A673 (cell line): Measurements from ENCODE around the gene OAS2. TPM values are rescaled to one million over a fixed set of nuclear protein-coding genes. Genes with fewer than 3 reads are reported as not detected.

Source experiments
- BruUV-seq: library from RNA; stranded (reverse); fragments of 400-500 nt; replicated peaks from 2 replicates; lab custom pipeline; 2021; lab: Mats Ljungman, UMichigan
- CTCF ChIA-PET: fragments of 300-600 bp; sonication (Branson Sonifier 250); formaldehyde crosslinking; loops from one replicate; lab custom pipeline; 2022; ENCODE audit warnings: antibody characterized with exemption; lab: Charles Lee
- POLR2A ChIA-PET: fragments of 300-600 bp; sonication (Branson Sonifier 250); formaldehyde crosslinking; loops from one replicate; lab custom pipeline; 2022; ENCODE audit warnings: antibody characterized with exemption; ENCODE audit not compliant: low non-redundant PET; lab: Charles Lee
- DNase-seq: peaks from one replicate; pipeline ENCODE4 v3.0.0-alpha.2; 2015; ENCODE audit warnings: low spot score
- H3K27ac ChIP-seq: fragments of 200-600 bp; sonication (generic); 2 replicates; pipeline ENCODE4 v1.5.1; 2016; ENCODE audit warnings: mixed run types, low read depth, mild to moderate bottlenecking, mixed read lengths, antibody characterized with exemption, low read length; ENCODE audit not compliant: poor library complexity, severe bottlenecking
- H3K27me3 ChIP-seq: fragments of 200-600 bp; sonication (generic); replicated peaks from 2 replicates; pipeline ENCODE4 v1.6.1; 2017; ENCODE audit warnings: mixed run types, low read depth, mild to moderate bottlenecking, mixed read lengths, antibody characterized with exemption, low read length; ENCODE audit not compliant: insufficient read depth, poor library complexity
- H3K36me3 ChIP-seq: fragments of 200-600 bp; sonication (generic); 2 replicates; pipeline ENCODE4 v1.6.1; 2016; ENCODE audit warnings: mixed run types, mild to moderate bottlenecking, mixed read lengths, antibody characterized with exemption, low read length; ENCODE audit not compliant: insufficient read depth, poor library complexity, severe bottlenecking
- H3K4me1 ChIP-seq: fragments of 200-600 bp; sonication (generic); 2 replicates; pipeline ENCODE4 v1.6.1; 2017; ENCODE audit warnings: mixed run types, mild to moderate bottlenecking, mixed read lengths, antibody characterized with exemption, low read length; ENCODE audit not compliant: insufficient read depth, poor library complexity, severe bottlenecking
- H3K4me3 ChIP-seq: fragments of 200-600 bp; sonication (generic); 2 replicates; pipeline ENCODE4 v1.5.1; 2016; ENCODE audit warnings: low read depth, mixed run types, mild to moderate bottlenecking, mixed read lengths, low read length; ENCODE audit not compliant: poor library complexity, severe bottlenecking
- H3K9me3 ChIP-seq: fragments of 200-600 bp; sonication (generic); 2 replicates; pipeline ENCODE4 v1.6.1; 2016; ENCODE audit warnings: mixed run types, low read depth, mild to moderate bottlenecking, mixed read lengths, antibody characterized with exemption, low read length; ENCODE audit not compliant: poor library complexity, severe bottlenecking
- EZH2 ChIP-seq: fragments of 200-600 bp; sonication (generic); IDR thresholded peaks from 2 replicates; pipeline ENCODE4 v1.6.1; 2017; ENCODE audit warnings: borderline replicate concordance, low read depth, mild to moderate bottlenecking, mixed read lengths, antibody characterized with exemption, low read length; ENCODE audit not compliant: poor library complexity, severe bottlenecking
- intact Hi-C: fragments of 100-400 bp; cut with micrococcal nuclease; formaldehyde crosslinking; loops from one replicate; pipeline ENCODE4 v1.10.0; 2022; ENCODE audit not compliant: unreplicated experiment
- total RNA-seq: library from RNA; stranded (reverse); gene quantifications from 2 replicates; pipeline ENCODE4 v1.2.3, GENCODE V29; 2021
- TF ChIP-seq, protein P1 (sequence below): fragments of 300-800, 200-600 bp; sonication (generic); conservative IDR thresholded peaks from 2 replicates; pipeline ENCODE4 v1.5.1; 2017; ENCODE audit warnings: low read depth, mild to moderate bottlenecking, antibody characterized with exemption, low read length, moderate library complexity, mixed read lengths

Gene OAS2
- total RNA-seq, 1 experiment from 2014 or later, result not detected

GRCh38 chr12:112936264-112936663, 42.1 kb upstream of the OAS2 start:
- no peaks in the 10 kb centered on the region for H3K27me3 ChIP-seq
- no peak overlapping the region for H3K4me3 ChIP-seq
- no peaks in the 10 kb centered on the region for H3K36me3 ChIP-seq
- no peaks in the 10 kb centered on the region for H3K9me3 ChIP-seq
- ChIA-PET POLR2A (no interaction called here), CTCF (no interaction called here)
- peaks cover 13% of the 10 kb centered on the region for H3K4me1 ChIP-seq
- no peak for DNase-seq
- TF ChIP-seq EZH2, result no peak
- TF ChIP-seq, protein P1, sequence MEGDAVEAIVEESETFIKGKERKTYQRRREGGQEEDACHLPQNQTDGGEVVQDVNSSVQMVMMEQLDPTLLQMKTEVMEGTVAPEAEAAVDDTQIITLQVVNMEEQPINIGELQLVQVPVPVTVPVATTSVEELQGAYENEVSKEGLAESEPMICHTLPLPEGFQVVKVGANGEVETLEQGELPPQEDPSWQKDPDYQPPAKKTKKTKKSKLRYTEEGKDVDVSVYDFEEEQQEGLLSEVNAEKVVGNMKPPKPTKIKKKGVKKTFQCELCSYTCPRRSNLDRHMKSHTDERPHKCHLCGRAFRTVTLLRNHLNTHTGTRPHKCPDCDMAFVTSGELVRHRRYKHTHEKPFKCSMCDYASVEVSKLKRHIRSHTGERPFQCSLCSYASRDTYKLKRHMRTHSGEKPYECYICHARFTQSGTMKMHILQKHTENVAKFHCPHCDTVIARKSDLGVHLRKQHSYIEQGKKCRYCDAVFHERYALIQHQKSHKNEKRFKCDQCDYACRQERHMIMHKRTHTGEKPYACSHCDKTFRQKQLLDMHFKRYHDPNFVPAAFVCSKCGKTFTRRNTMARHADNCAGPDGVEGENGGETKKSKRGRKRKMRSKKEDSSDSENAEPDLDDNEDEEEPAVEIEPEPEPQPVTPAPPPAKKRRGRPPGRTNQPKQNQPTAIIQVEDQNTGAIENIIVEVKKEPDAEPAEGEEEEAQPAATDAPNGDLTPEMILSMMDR, result no peak
- no TSS peak for BruUV-seq
- intact Hi-C loops, result no loop called here
- no peak overlapping the region for H3K27ac ChIP-seq

GRCh38 chr12:112936927-112937326, 41.4 kb upstream of the OAS2 start:
- Histone ChIP-seq H3K9me3 (no peaks in the 10 kb centered on the region), H3K36me3 (peaks cover 2% of the 10 kb centered on the region), H3K27ac (no peak overlapping the region), H3K27me3 (no peaks in the 10 kb centered on the region), H3K4me3 (no peak overlapping the region), H3K4me1 (peaks cover 13% of the 10 kb centered on the region)
- no peak for DNase-seq
- no TSS peak for BruUV-seq
- POLR2A ChIA-PET, result no interaction called here
- intact Hi-C loops, result no loop called here
- CTCF ChIA-PET, result no interaction called here
- TF ChIP-seq, protein P1, result no peak
- no peak for TF ChIP-seq EZH2

DNA sequence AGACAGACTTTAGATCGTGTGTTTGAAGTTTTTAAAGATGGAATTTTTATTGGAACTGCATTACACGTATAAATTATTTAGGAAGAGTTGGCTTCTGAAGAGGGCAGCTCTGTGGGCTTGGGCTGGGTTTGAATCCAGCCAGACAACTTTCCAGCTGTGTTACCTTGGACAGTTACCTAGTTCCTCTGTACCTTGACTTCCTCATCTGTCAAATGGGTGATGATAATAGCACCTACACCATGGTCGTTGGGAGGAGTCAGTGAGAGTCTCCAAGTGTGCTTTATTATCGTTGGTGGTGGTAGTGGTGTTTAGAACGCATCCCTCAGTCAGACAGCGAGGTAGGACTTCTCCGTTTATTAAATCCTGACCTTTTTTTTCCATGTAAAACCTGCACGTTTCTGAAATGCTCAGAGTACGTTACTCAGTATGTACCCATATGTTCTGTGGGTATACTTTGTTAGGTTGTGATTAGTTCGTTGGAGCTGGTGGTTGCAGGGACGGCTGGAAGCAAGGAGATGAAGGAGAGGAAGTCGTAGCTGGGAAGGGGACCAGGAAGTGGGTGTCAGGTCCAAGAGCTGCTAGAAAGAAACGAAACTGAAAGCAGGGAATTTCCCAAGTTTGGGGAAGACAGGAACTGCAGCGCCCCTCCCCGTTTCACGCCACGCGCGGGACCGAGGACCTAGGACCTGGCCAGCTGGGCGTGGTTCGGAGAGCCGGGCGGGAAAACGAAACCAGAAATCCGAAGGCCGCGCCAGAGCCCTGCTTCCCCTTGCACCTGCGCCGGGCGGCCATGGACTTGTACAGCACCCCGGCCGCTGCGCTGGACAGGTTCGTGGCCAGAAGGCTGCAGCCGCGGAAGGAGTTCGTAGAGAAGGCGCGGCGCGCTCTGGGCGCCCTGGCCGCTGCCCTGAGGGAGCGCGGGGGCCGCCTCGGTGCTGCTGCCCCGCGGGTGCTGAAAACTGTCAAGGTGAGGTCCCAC, 40.3 kb upstream of the OAS2 start, which contains the start of gene OAS3:
Gene OAS3, plus strand, starts transcription at position 734 of the 979 bp plus-strand sequence. Its CDS starts 57 bp downstream, at position 791.
- Histone ChIP-seq H3K4me3 (peak within 1 kb of the TSS; percentile 68), H3K36me3 (peaks cover 5% of the 10 kb centered on the region), H3K9me3 (no peaks in the 10 kb centered on the region), H3K27me3 (no peaks in the 10 kb centered on the region), H3K27ac (peak within 1 kb of the TSS; percentile 75), H3K4me1 (peaks cover 13% of the 10 kb centered on the region)
- no peak for TF ChIP-seq EZH2
- TF ChIP-seq, protein P1, result no peak
- POLR2A ChIA-PET, result interaction anchor here (0.6 kb wide), 2 partner anchors 120 to 148 kb away, joined by 3 to 4 read pairs; no protein-coding TSS in a partner anchor
- intact Hi-C loops, result no loop called here
- CTCF ChIA-PET, result interaction anchor here (0.7 kb wide), 1 partner anchor 54 kb away, joined by 7 read pairs; no protein-coding TSS in a partner anchor
- BruUV-seq, result no TSS peak
- peak; percentile 85 for DNase-seq
